NCI-H2107 treated with DMSO at 0.1 percent for 48 hours (cell line): ENCODE measurements around the gene FKBP1A.
A peak's percentile ranks its signal among the peaks of the same experiment; 100 is the strongest.

Source experiments
- DNase-seq: peaks from one replicate; lab custom pipeline; 2025; ENCODE audit not compliant: unreplicated experiment; lab: John Stamatoyannopoulos, UW

Gene FKBP1A

GRCh38 chr20:1334370-1334731 lies 58.5 kb downstream of the FKBP1A start:
- no peak for DNase-seq

- DNase-seq = no peak
These were observed 59.1 kb downstream of the FKBP1A start for GRCh38 chr20:1333462-1334369.

GRCh38 chr20:1332749-1333300 lies 60.0 kb downstream of the FKBP1A start:
- DNase-seq = no peak

- DNase-seq = no peak
These were observed 60.9 kb downstream of the FKBP1A start for GRCh38 chr20:1331801-1332453.

GRCh38 chr20:1331101-1331500 lies 61.8 kb downstream of the FKBP1A start:
- DNase-seq = no peak

- no peak for DNase-seq
These were observed 62.6 kb downstream of the FKBP1A start for GRCh38 chr20:1330075-1330830.

- no peak for DNase-seq
These were observed 64.0 kb downstream of the FKBP1A start, which contains the start of gene SDCBP2 for GRCh38 chr20:1328680-1329330. Gene SDCBP2, minus strand, starts transcription at chr20:1329139. Its CDS starts 8,723 bp downstream, at chr20:1320416.

GRCh38 chr20:1327827-1328679 lies 64.8 kb downstream of the FKBP1A start:
- DNase-seq = no peak

- DNase-seq = no peak
These were observed 65.6 kb downstream of the FKBP1A start for GRCh38 chr20:1327241-1327653.

GRCh38 chr20:1326031-1326930 lies 66.6 kb downstream of the FKBP1A start:
- DNase-seq = no peak

GRCh38 chr20:1325173-1326030 lies 67.5 kb downstream of the FKBP1A start:
- DNase-seq = peak; percentile 76

GRCh38 chr20:1324598-1325172 lies 68.2 kb downstream of the FKBP1A start:
- DNase-seq = peak; percentile 47

- DNase-seq = no peak
These were observed 68.8 kb downstream of the FKBP1A start for GRCh38 chr20:1323830-1324597.

- DNase-seq = no peak
These were observed 69.6 kb downstream of the FKBP1A start for GRCh38 chr20:1323256-1323655.

GRCh38 chr20:1322511-1323245 lies 70.2 kb downstream of the FKBP1A start:
- no peak for DNase-seq

GRCh38 chr20:1321654-1321939 lies 71.3 kb downstream of the FKBP1A start:
- DNase-seq = no peak
